Heart right ventricle (tissue), 16 donors: ENCODE measurements around the gene C3orf49. TPM values are rescaled to one million over a fixed set of nuclear protein-coding genes. Genes with fewer than 3 reads are reported as not detected.

Experiments
- ATAC-seq, 8 donors: fragments of 200-7000 bp; cut with Tn5 transposase; one replicate each; pipeline ENCODE4 v1.9.1; 2020; ENCODE audit warnings: mild to moderate bottlenecking in 8 of 8, moderate library complexity in 8 of 8, moderate number of reproducible peaks in 1 of 8
- DNase-seq, 2 donors: peaks; one replicate each; pipeline ENCODE4 v3.0.0-alpha.2; 2020
- H3K27ac ChIP-seq, 10 donors: fragments of 200-600 bp; sonication (generic) in 2 of 10; one replicate each; pipeline versions ENCODE4 v1.5.0 to v1.8.0; 2020 to 2022; ENCODE audit warnings: mild to moderate bottlenecking in 3 of 10
- H3K27me3 ChIP-seq, 7 donors: fragments of 200-600 bp; one replicate each; pipeline ENCODE4 v1.8.0; 2021 to 2022; ENCODE audit warnings: mild to moderate bottlenecking in 2 of 7
- H3K36me3 ChIP-seq, 9 donors: fragments of 200-600 bp; sonication (generic) in 1 of 9; one replicate each; pipeline versions ENCODE4 v1.5.0 to v1.8.0; 2020 to 2022; ENCODE audit warnings: mild to moderate bottlenecking in 2 of 9
- H3K4me1 ChIP-seq, 9 donors: fragments of 200-600 bp; sonication (generic) in 1 of 9; one replicate each; pipeline versions ENCODE4 v1.5.0 to v1.8.0; 2020 to 2022; ENCODE audit warnings: mild to moderate bottlenecking in 4 of 9
- H3K4me3 ChIP-seq, 10 donors: fragments of 200-600 bp; sonication (generic) in 2 of 10; one replicate each; pipeline versions ENCODE4 v1.5.0 to v1.8.0; 2020 to 2022; ENCODE audit warnings: mild to moderate bottlenecking in 7 of 10, moderate library complexity in 2 of 10
- H3K9me3 ChIP-seq, 11 donors: fragments of 200-600 bp in 10 of 11; sonication (generic) in 2 of 11; one replicate each; pipeline versions ENCODE4 v1.5.0 to v1.8.0; 2013 to 2022; ENCODE audit warnings: mild to moderate bottlenecking in 2 of 11, control low read depth in 1 of 11, moderate library complexity in 1 of 11
- CTCF ChIP-seq, 9 donors: fragments of 200-600 bp; sonication (generic) in 2 of 9; IDR thresholded peaks; one replicate each; pipeline versions ENCODE4 v1.5.0 to v1.8.0; 2021 to 2022; ENCODE audit warnings: antibody characterized with exemption in 9 of 9, mild to moderate bottlenecking in 5 of 9, moderate library complexity in 1 of 9
- WGBS, 2 donors: extraction: QIAGEN DNeasy Blood & Tissue Kit; methylation state at CpG; one replicate each; pipeline ENCODE4 v1.1.7; 2013; ENCODE audit warnings: inconsistent platforms in 1 of 2; 5-methylcytosine and 5-hydroxymethylcytosine counted together
- intact Hi-C, 10 donors: fragments of 100-400 bp; cut with DNase I; formaldehyde crosslinking; loops; one replicate each; pipeline versions ENCODE4 v1.11.1 to v1.14.2; 2022
- polyA plus RNA-seq, 2 donors: library from polyadenylated mRNA; stranded (reverse); fragments of 200-250 nt; gene quantifications; one replicate each; pipeline ENCODE4 v1.2.3, GENCODE V29; 2013
- total RNA-seq, 10 donors: library from RNA; stranded (reverse); fragmentation: NEBNext Ultra II Directional in 3 of 10; extraction: Animal tissue kit (Norgen Biotek cat#: 25700) in 3 of 10; gene quantifications; one replicate each; pipeline versions ENCODE4 v1.2.1 to v1.2.4, GENCODE V29; 2021 to 2023
- donor health status: Arrhythmogenic right ventricular cardiomyopathy.
- donor health status: ischemic (EF 13 %, LVEDD 7.1; RV severe dilation, severe dysfunction).
- donor health status: healthy with polysubstance abuse.
- donor health status: DM: no; HTN: yes; CAD: no.
- donor health status: DM: no; HTN: no; CAD: no.
- donor health status: ischemic (EF 25% LVEDD 6.9; RV normal size, moderate dysfunction).
- donor health status: ischemic (EF 25% LVEDD 5.7; RV mildly dilated, moderate dysfunction).
- donor health status: healthy.
- donor health status: DM: yes; HTN: yes; CAD: no.
- donor health status: Ischemic cardiomyopathy.
- donor health status: ischemic (EF 35%, LVEDD 5.7; RV mildly dilated, moderate dysfunction).
- donor health status: nonischemic (EF 11% LVEDD 7.7; RV severe dilation, severe dysfunction).
- donor health status: DM: yes; HTN: yes; CAD: no.
- donor health status: PGD.
- donor health status: ischemic (EF 29% LVEDD 5.4; RV normal size, mild dysfunction).
- donor health status: nonischemic (EF 23%, LVEDD 6.1; RV moderate dilation, normal function).

The C3orf49 gene
- total and polyA plus RNA-seq, 12 donors: not detected

- TF ChIP-seq CTCF (IDR thresholded peaks at IDR 0.05): no peak
- peaks cover 0 to 11% (median 0%) of the 10 kb centered on the region in 9 donors for H3K4me1 ChIP-seq
- 80 to 82% methylated on average over 4 of the region's 4 CpGs for WGBS, 2 donors
- intact Hi-C loops: loop anchor here in 1 of 10 donors (10.0 kb wide), 1 partner anchor 150 kb away; no protein-coding TSS in a partner anchor
- peaks cover 0 to 11% (median 0%) of the 10 kb centered on the region in 11 donors for H3K9me3 ChIP-seq
- DNase-seq: no peak
- no peak for ATAC-seq
- H3K4me3 ChIP-seq: no peak overlapping the region
- H3K27ac ChIP-seq: no peak overlapping the region
- H3K27me3 ChIP-seq: no peaks in the 10 kb centered on the region
- H3K36me3 ChIP-seq: no peaks in the 10 kb centered on the region
These were observed 26.1 kb downstream of the C3orf49 start for GRCh38 chr3:63845215-63845614.

- peaks cover 0 to 15% (median 0%) of the 10 kb centered on the region in 9 donors for H3K4me1 ChIP-seq
- intact Hi-C loops: loop anchor here in 1 of 10 donors (10.0 kb wide), 1 partner anchor 147 kb away; no protein-coding TSS in a partner anchor
- H3K36me3 ChIP-seq: no peaks in the 10 kb centered on the region
- no peak for ATAC-seq
- H3K9me3 ChIP-seq: peaks cover 0 to 2% (median 0%) of the 10 kb centered on the region in 11 donors
- no peaks in the 10 kb centered on the region for H3K27me3 ChIP-seq
- H3K27ac ChIP-seq: no peak overlapping the region
- DNase-seq: no peak
- TF ChIP-seq CTCF (IDR thresholded peaks at IDR 0.05): no peak
- 79 to 85% methylated on average over 1 of the region's 1 CpG for WGBS, 2 donors
- H3K4me3 ChIP-seq: no peak overlapping the region
These were observed 28.8 kb downstream of the C3orf49 start for GRCh38 chr3:63847718-63848450.

GRCh38 chr3:63849175-63849574, 30.1 kb downstream of the C3orf49 start:
- H3K4me1 ChIP-seq: peaks cover 0 to 15% (median 0%) of the 10 kb centered on the region in 9 donors
- DNase-seq (no peak), ATAC-seq (no peak)
- H3K27me3 ChIP-seq: no peaks in the 10 kb centered on the region
- H3K36me3 ChIP-seq: no peaks in the 10 kb centered on the region
- no peak overlapping the region for H3K4me3 ChIP-seq
- no peaks in the 10 kb centered on the region for H3K9me3 ChIP-seq
- WGBS, 2 donors: 95 to 97% methylated on average over 4 of the region's 4 CpGs
- intact Hi-C loops: loop anchor here in 1 of 10 donors (10.0 kb wide), 1 partner anchor 146 kb away; no protein-coding TSS in a partner anchor
- no peak for TF ChIP-seq CTCF (IDR thresholded peaks at IDR 0.05)
- no peak overlapping the region for H3K27ac ChIP-seq

- H3K9me3 ChIP-seq: no peaks in the 10 kb centered on the region
- DNase-seq (no peak), ATAC-seq (no peak)
- no peaks in the 10 kb centered on the region for H3K27me3 ChIP-seq
- no peak for TF ChIP-seq CTCF (IDR thresholded peaks at IDR 0.05)
- 96 to 97% methylated on average over 3 of the region's 3 CpGs for WGBS, 2 donors
- no peak overlapping the region for H3K4me3 ChIP-seq
- peaks cover 0 to 9% (median 0%) of the 10 kb centered on the region in 9 donors for H3K4me1 ChIP-seq
- H3K27ac ChIP-seq: no peak overlapping the region
- no peaks in the 10 kb centered on the region for H3K36me3 ChIP-seq
- intact Hi-C loops: no loop called here
These were observed 32.2 kb downstream of the C3orf49 start for GRCh38 chr3:63851287-63851686.
